H1 (cell line): ENCODE results near the gene CLDN6. TPM values are rescaled to one million over a fixed set of nuclear protein-coding genes. Genes with fewer than 3 reads are reported as not detected.

ENCODE experiments used
- CTCF ChIA-PET: fragments of 300-600 bp; sonication (Branson Sonifier 250); formaldehyde crosslinking; loops from one replicate; lab custom pipeline; 2021; ENCODE audit not compliant: partially characterized antibody; lab: Charles Lee
- POLR2A ChIA-PET: fragments of 300-600 bp; sonication (Branson Sonifier 250); formaldehyde crosslinking; loops from one replicate; lab custom pipeline; 2021; ENCODE audit warnings: inconsistent platforms; ENCODE audit not compliant: partially characterized antibody; lab: Charles Lee
- DNase-seq, 2 experiments: peaks; one replicate each; pipeline versions ENCODE4 v3.0.0 to v3.0.0-alpha.2; 2010 to 2022; ENCODE audit warnings: low spot score in 2 of 2, low read depth in 1 of 2, mixed read lengths in 1 of 2
- FAIRE-seq: peaks from 2 replicates; lab custom pipeline; 2011; peaks lifted over from hg19 to GRCh38; lab: Jason Lieb, UNC
- H2AFZ ChIP-seq: 2 replicates; pipeline ENCODE4 v1.8.1; 2012; ENCODE audit warnings: low read length, inconsistent platforms
- H2AK5ac ChIP-seq: 2 replicates; pipeline ENCODE4 v1.6.1; 2013; ENCODE audit warnings: low read depth, low read length
- H2BK120ac ChIP-seq: replicated peaks from 2 replicates; pipeline ENCODE3; 2013; ENCODE audit warnings: low read depth, low read length, inconsistent platforms
- H2BK12ac ChIP-seq: 2 replicates; pipeline ENCODE4 v1.6.1; 2013; ENCODE audit warnings: low read depth, low read length
- H2BK15ac ChIP-seq: 2 replicates; pipeline ENCODE4 v1.6.1; 2013; ENCODE audit warnings: low read length
- H2BK20ac ChIP-seq: 2 replicates; pipeline ENCODE4 v1.6.1; 2013; ENCODE audit warnings: low read length
- H2BK5ac ChIP-seq: 2 replicates; pipeline ENCODE4 v1.6.1; 2013; ENCODE audit warnings: low read depth, low read length
- H3K14ac ChIP-seq: 2 replicates; pipeline ENCODE4 v1.6.1; 2013; ENCODE audit warnings: inconsistent platforms; ENCODE audit not compliant: insufficient read length
- H3K18ac ChIP-seq: 2 replicates; pipeline ENCODE4 v1.6.1; 2013; ENCODE audit warnings: low read length; ENCODE audit errors: extremely low read depth
- H3K23ac ChIP-seq: 2 replicates; pipeline ENCODE4 v1.6.1; 2013; ENCODE audit warnings: inconsistent platforms; ENCODE audit not compliant: insufficient read length
- H3K23me2 ChIP-seq: 2 replicates; pipeline ENCODE4 v1.6.1; 2013; ENCODE audit warnings: low read depth, low read length
- H3K27ac ChIP-seq: 2 replicates; pipeline ENCODE4 v1.6.1; 2011; ENCODE audit warnings: low read depth, low read length, inconsistent platforms
- H3K27me3 ChIP-seq, 4 experiments: replicated peaks in 1 of 4; 1 replicate in 1 of 4; 2 replicates in 3 of 4; pipeline versions ENCODE4 v1.6.1 to v1.8.1; 2011 to 2013; ENCODE audit warnings: low read length in 3 of 4, mild to moderate bottlenecking in 3 of 4, inconsistent platforms in 2 of 4, mixed read lengths in 2 of 4, moderate library complexity in 1 of 4; ENCODE audit not compliant: control insufficient read depth in 3 of 4, insufficient read depth in 3 of 4; ENCODE audit errors: extremely low read depth in 1 of 4
- H3K36me3 ChIP-seq, 4 experiments: 2 replicates each; pipeline versions ENCODE4 v1.6.1 to v1.8.1; 2011 to 2013; ENCODE audit warnings: mild to moderate bottlenecking in 4 of 4, low read length in 3 of 4, moderate library complexity in 2 of 4, control low read depth in 1 of 4, inconsistent platforms in 1 of 4; ENCODE audit not compliant: insufficient read depth in 4 of 4, control insufficient read depth in 2 of 4
- H3K4ac ChIP-seq: replicated peaks from 2 replicates; pipeline ENCODE3; 2013; ENCODE audit warnings: low read length, low read depth, mixed read lengths, inconsistent platforms; ENCODE audit not compliant: insufficient read length
- H3K4me1 ChIP-seq, 4 experiments: replicated peaks in 1 of 4; 1 replicate in 1 of 4; 2 replicates in 3 of 4; pipeline versions ENCODE4 v1.6.1 to v1.8.1; 2011 to 2013; ENCODE audit warnings: low read length in 3 of 4, inconsistent platforms in 2 of 4, mixed read lengths in 1 of 4; ENCODE audit not compliant: insufficient read depth in 4 of 4, control insufficient read depth in 3 of 4
- H3K4me2 ChIP-seq, 2 experiments: 2 replicates each; pipeline versions ENCODE4 v1.6.1 to v1.8.1; 2011 to 2013; ENCODE audit warnings: low read depth in 2 of 2, low read length in 2 of 2, control low read depth in 1 of 2, inconsistent platforms in 1 of 2, mild to moderate bottlenecking in 1 of 2; ENCODE audit not compliant: insufficient read depth in 1 of 2
- H3K4me3 ChIP-seq, 4 experiments: fragments of 200-600, 300-600 bp in 1 of 4; sonication (generic), shearing (Covaris generic), sonication (Bioruptor Twin) in 1 of 4; 2 replicates each; pipeline versions ENCODE4 v1.5.1 to v1.8.1; 2011 to 2016; ENCODE audit warnings: low read length in 4 of 4, low read depth in 3 of 4, control low read depth in 2 of 4, inconsistent platforms in 2 of 4, mild to moderate bottlenecking in 2 of 4, mixed read lengths in 1 of 4, moderate library complexity in 1 of 4; ENCODE audit not compliant: insufficient read depth in 2 of 4; ENCODE audit errors: extremely low read depth in 1 of 4
- H3K56ac ChIP-seq: replicated peaks from 2 replicates; pipeline ENCODE3; 2013; ENCODE audit warnings: low read depth, mild to moderate bottlenecking, mixed read lengths, low read length, inconsistent platforms; ENCODE audit not compliant: insufficient read length
- H3K79me1 ChIP-seq: 2 replicates; pipeline ENCODE4 v1.6.1; 2013; ENCODE audit warnings: low read depth, low read length, control low read depth
- H3K79me2 ChIP-seq, 2 experiments: 2 replicates each; pipeline versions ENCODE4 v1.6.1 to v1.8.1; 2012 to 2013; ENCODE audit warnings: low read length in 2 of 2, mild to moderate bottlenecking in 2 of 2, inconsistent platforms in 1 of 2; ENCODE audit not compliant: insufficient read depth in 2 of 2, control insufficient read depth in 1 of 2
- H3K9ac ChIP-seq, 4 experiments: replicated peaks in 1 of 4; 1 replicate in 1 of 4; 2 replicates in 3 of 4; pipeline versions ENCODE4 v1.6.1 to v1.8.1; 2011 to 2013; ENCODE audit warnings: low read depth in 3 of 4, low read length in 3 of 4, control low read depth in 2 of 4, mild to moderate bottlenecking in 2 of 4, moderate library complexity in 2 of 4, inconsistent platforms in 1 of 4; ENCODE audit errors: extremely low read depth in 1 of 4
- H3K9me3 ChIP-seq, 2 experiments: 2 replicates each; pipeline versions ENCODE4 v1.6.1 to v1.8.1; 2012 to 2013; ENCODE audit warnings: mild to moderate bottlenecking in 2 of 2, moderate library complexity in 2 of 2, control low read depth in 1 of 2, inconsistent platforms in 1 of 2, low read depth in 1 of 2, low read length in 1 of 2, mixed read lengths in 1 of 2; ENCODE audit not compliant: insufficient read depth in 2 of 2
- H4K20me1 ChIP-seq, 2 experiments: replicated peaks in 1 of 2; 2 replicates each; pipeline versions ENCODE3 to v1.8.1; 2011 to 2013; ENCODE audit warnings: inconsistent platforms in 2 of 2, low read length in 2 of 2, mild to moderate bottlenecking in 1 of 2; ENCODE audit not compliant: insufficient read depth in 2 of 2, control insufficient read depth in 1 of 2
- H4K5ac ChIP-seq: 2 replicates; pipeline ENCODE4 v1.6.1; 2013; ENCODE audit warnings: low read length, low read depth, mixed read lengths, inconsistent platforms; ENCODE audit not compliant: insufficient read length
- H4K8ac ChIP-seq: 2 replicates; pipeline ENCODE4 v1.8.0; 2013; ENCODE audit warnings: mild to moderate bottlenecking, moderate library complexity, low read length, inconsistent platforms; ENCODE audit not compliant: insufficient read depth; ENCODE audit errors: extremely low read depth
- H4K91ac ChIP-seq: replicated peaks from 2 replicates; pipeline ENCODE3; 2013; ENCODE audit warnings: low read length, mixed read lengths, inconsistent platforms; ENCODE audit not compliant: insufficient read length
- BCL11A ChIP-seq, 2 experiments: IDR thresholded peaks; one replicate each; pipeline ENCODE4 v1.6.1; 2011; ENCODE audit warnings: low read depth in 2 of 2, low read length in 2 of 2, mild to moderate bottlenecking in 2 of 2
- CHD1 ChIP-seq: IDR thresholded peaks from 2 replicates; pipeline ENCODE4 v1.6.1; 2012; ENCODE audit warnings: low read depth, low read length, improper control_type of control experiment
- JUN ChIP-seq: IDR thresholded peaks from 2 replicates; pipeline ENCODE4 v1.6.1; 2011; ENCODE audit warnings: low read depth, mild to moderate bottlenecking, improper control_type of control experiment, low read length
- POLR2A ChIP-seq, 2 experiments: IDR thresholded peaks; 1 replicate in 1 of 2; 2 replicates in 1 of 2; pipeline ENCODE4 v1.6.1; 2011; ENCODE audit warnings: low read depth in 2 of 2, low read length in 2 of 2, mild to moderate bottlenecking in 2 of 2; ENCODE audit errors: control extremely low read depth in 1 of 2
- RAD21 ChIP-seq, 2 experiments: IDR thresholded peaks in 1 of 2; conservative IDR thresholded peaks in 1 of 2; 2 replicates each; pipeline ENCODE4 v1.6.1; 2011; ENCODE audit warnings: low read depth in 2 of 2, low read length in 2 of 2, improper control_type of control experiment in 1 of 2, inconsistent platforms in 1 of 2, mild to moderate bottlenecking in 1 of 2, moderate library complexity in 1 of 2
- SP4 ChIP-seq: IDR thresholded peaks from 2 replicates; pipeline ENCODE4 v1.6.1; 2012; ENCODE audit warnings: low read length, inconsistent platforms
- TCF12 ChIP-seq: IDR thresholded peaks from 2 replicates; pipeline ENCODE4 v1.6.1; 2011; ENCODE audit warnings: low read depth, mild to moderate bottlenecking, low read length
- YY1 ChIP-seq: IDR thresholded peaks from 2 replicates; pipeline ENCODE4 v1.6.1; 2011; ENCODE audit warnings: low read depth, mild to moderate bottlenecking, low read length
- WGBS, 2 experiments: shearing (Covaris generic) in 1 of 2; methylation state at CpG; one replicate each; pipeline versions ENCODE4 v1.1.6 to v1.1.7; 2013 to 2015; ENCODE audit warnings: low lambda C conversion rate in 2 of 2, mixed read lengths in 2 of 2, inconsistent platforms in 1 of 2, low coverage in 1 of 2, missing lambda C conversion rate in 1 of 2; ENCODE audit not compliant: insufficient replicate concordance in 2 of 2, insufficient coverage in 1 of 2, insufficient read length in 1 of 2; ENCODE audit errors: extremely low coverage in 1 of 2, missing lambda C conversion rate in 1 of 2; 5-methylcytosine and 5-hydroxymethylcytosine counted together
- polyA plus RNA-seq, 7 experiments: library from polyadenylated mRNA; depleted of rRNA in 3 of 7; stranded (reverse) in 5 of 7; unstranded in 2 of 7; fragments of >200 nt in 5 of 7; fragments of 200-250 nt in 2 of 7; gene quantifications; 1 replicate in 5 of 7; 2 replicates in 1 of 7; 4 replicates in 1 of 7; pipeline versions ENCODE4 v1.2.1 to v1.2.3, GENCODE V29; 2011 to 2013; ENCODE audit warnings: missing spikeins in 2 of 7, mixed read lengths in 2 of 7
- total RNA-seq: library from RNA; stranded (reverse); fragmentation: NEBNext Ultra II Directional; extraction: Animal tissue kit (Norgen Biotek cat#: 25700); gene quantifications from 2 replicates; pipeline ENCODE4 v1.2.1, GENCODE V29; 2021
- TF ChIP-seq, protein P1 (sequence below): IDR thresholded peaks from 2 replicates; pipeline ENCODE4 v1.6.1; 2012; ENCODE audit warnings: low read length, inconsistent platforms

Gene CLDN6
- total and polyA plus RNA-seq, 2 of the 8 experiments (the other 6 are each of a cell fraction or from before 2014, with no cell fraction given), result 747 to 1,115 TPM

DNA sequence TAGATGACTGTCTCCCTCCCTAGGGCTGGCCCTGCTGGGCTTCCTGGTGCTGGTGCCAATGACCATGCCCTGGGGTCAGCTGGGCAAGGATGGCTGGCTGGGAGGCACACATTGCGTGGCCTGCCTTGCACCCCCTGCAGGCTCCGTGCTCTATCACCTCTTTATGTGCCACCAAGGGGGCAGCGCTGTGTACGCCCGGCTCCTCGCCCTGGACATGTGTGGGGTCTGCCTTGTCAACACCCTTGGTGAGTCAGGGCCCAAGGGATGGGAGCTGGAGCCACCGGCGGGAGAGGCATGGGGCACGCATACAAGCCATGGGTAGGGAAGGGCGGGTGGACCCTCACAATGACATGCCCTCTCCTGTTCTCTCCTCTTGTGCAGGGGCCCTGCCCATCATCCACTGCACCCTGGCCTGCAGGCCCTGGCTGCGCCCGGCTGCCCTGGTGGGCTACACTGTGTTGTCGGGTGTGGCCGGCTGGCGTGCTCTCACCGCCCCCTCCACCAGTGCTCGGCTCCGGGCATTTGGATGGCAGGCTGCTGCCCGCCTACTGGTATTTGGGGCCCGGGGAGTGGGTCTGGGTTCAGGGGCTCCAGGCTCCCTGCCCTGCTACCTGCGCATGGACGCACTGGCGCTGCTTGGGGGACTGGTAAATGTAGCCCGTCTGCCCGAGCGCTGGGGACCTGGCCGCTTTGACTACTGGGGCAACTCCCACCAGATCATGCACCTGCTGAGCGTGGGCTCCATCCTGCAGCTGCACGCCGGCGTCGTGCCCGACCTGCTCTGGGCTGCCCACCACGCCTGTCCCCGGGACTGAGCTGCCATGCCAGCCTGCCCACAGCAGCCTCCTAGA lies 46.6 kb downstream of the CLDN6 start:
- H2BK120ac ChIP-seq, result no peak overlapping the region
- peaks cover 0 to 2% of the 10 kb centered on the region in 2 experiments; a peak in 1 of 4 replicates for H3K79me2 ChIP-seq
- H3K23ac ChIP-seq, result no peak overlapping the region
- no peak overlapping the region for H4K5ac ChIP-seq
- H3K18ac ChIP-seq, result no peak overlapping the region; the same call in 1 of the 2 replicates
- peaks cover 23 to 28% of the 10 kb centered on the region in 2 experiments for H4K20me1 ChIP-seq
- H3K4me3 ChIP-seq, result no peak overlapping the region; a peak in 1 of 8 replicates
- H3K4me1 ChIP-seq, result peaks cover 0 to 27% (median 13%) of the 10 kb centered on the region in 4 experiments; a peak in 6 of 7 replicates
- no peak for DNase-seq
- no peak overlapping the region for H3K14ac ChIP-seq
- POLR2A ChIA-PET, result interaction anchor here (1.1 to 25.4 kb wide), 9 partner anchors 7 to 67 kb away, joined by 4 to 455 read pairs (median 6); partner anchors contain the start of genes CLDN6, HCFC1R1, KREMEN2 and PKMYT1
- H4K8ac ChIP-seq, result no peak overlapping the region
- H3K36me3 ChIP-seq, result peaks cover 17 to 41% (median 27%) of the 10 kb centered on the region in 4 experiments
- H2BK5ac ChIP-seq, result 0 out of 2 replicates have a peak overlapping the region, but pooled peaks have one; percentile 44
- no peak overlapping the region for H3K4ac ChIP-seq
- peaks cover 15 to 24% (median 20%) of the 10 kb centered on the region in 4 experiments; a peak in 6 of 7 replicates for H3K27me3 ChIP-seq
- H2BK15ac ChIP-seq, result no peak overlapping the region
- no peak overlapping the region for H2AFZ ChIP-seq
- no peak overlapping the region for H3K9ac ChIP-seq
- H3K79me1 ChIP-seq, result peaks cover 13% of the 10 kb centered on the region
- no peak overlapping the region for H3K27ac ChIP-seq
- 91% methylated on average over 30 of the region's 35 CpGs; no CpG with 5 or more reads in 1 of the 2 experiments for WGBS, 2 experiments
- peak overlapping the region in 1 of 2 experiments; percentile 81; a peak in 2 of 4 replicates for H3K4me2 ChIP-seq
- CTCF ChIA-PET, result interaction anchor here (1.1 to 2.8 kb wide), 10 partner anchors 10 to 116 kb away, joined by 3 to 19 read pairs (median 7); partner anchors contain the start of genes CLDN6, PKMYT1 and TNFRSF12A
- no peak overlapping the region for H2BK20ac ChIP-seq
- no peak for FAIRE-seq
- peaks cover 9% of the 10 kb centered on the region for H3K23me2 ChIP-seq
- no peak overlapping the region for H2AK5ac ChIP-seq
- 0 out of 2 replicates have a peak overlapping the region, but pooled peaks have one; percentile 17 for H2BK12ac ChIP-seq
- H4K91ac ChIP-seq, result no peak overlapping the region
- no peak overlapping the region for H3K56ac ChIP-seq
- no peaks in the 10 kb centered on the region for H3K9me3 ChIP-seq
- TF ChIP-seq YY1, result no peak
- no peak for TF ChIP-seq BCL11A (IDR thresholded peaks at IDR 0.05; ENCODE audit: low read depth in 2 of 2, low read length in 2 of 2)
- no peak for TF ChIP-seq RAD21 (IDR thresholded peaks at IDR 0.05 in 1 of 2, conservative IDR thresholded peaks at IDR 0.05 in 1 of 2; ENCODE audit: low read depth in 2 of 2, low read length in 2 of 2)
- TF ChIP-seq POLR2A (IDR thresholded peaks at IDR 0.05; ENCODE audit: control extremely low read depth in 1 of 2, low read depth in 2 of 2, low read length in 2 of 2), result peak in 1 of 2 experiments; percentile 35; a peak in 1 of 3 replicates
- TF ChIP-seq CHD1, result no peak
- TF ChIP-seq TCF12, result no peak
- no peak for TF ChIP-seq SP4
- no peak for TF ChIP-seq JUN
- TF ChIP-seq, protein P1, sequence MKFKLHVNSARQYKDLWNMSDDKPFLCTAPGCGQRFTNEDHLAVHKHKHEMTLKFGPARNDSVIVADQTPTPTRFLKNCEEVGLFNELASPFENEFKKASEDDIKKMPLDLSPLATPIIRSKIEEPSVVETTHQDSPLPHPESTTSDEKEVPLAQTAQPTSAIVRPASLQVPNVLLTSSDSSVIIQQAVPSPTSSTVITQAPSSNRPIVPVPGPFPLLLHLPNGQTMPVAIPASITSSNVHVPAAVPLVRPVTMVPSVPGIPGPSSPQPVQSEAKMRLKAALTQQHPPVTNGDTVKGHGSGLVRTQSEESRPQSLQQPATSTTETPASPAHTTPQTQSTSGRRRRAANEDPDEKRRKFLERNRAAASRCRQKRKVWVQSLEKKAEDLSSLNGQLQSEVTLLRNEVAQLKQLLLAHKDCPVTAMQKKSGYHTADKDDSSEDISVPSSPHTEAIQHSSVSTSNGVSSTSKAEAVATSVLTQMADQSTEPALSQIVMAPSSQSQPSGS, result no peak
